Erythroblast (primary cell): ENCODE data around the gene IGF2.

Experiments
- DNase-seq, 2 experiments: peaks; one replicate each; lab custom pipeline; 2025; lab: John Stamatoyannopoulos, UW
- GATA1 ChIP-seq: IDR thresholded peaks from 2 replicates; pipeline ENCODE4 v1.6.1; 2011; ENCODE audit warnings: low read depth, mild to moderate bottlenecking, control low read depth, low read length, moderate library complexity
- POLR2A ChIP-seq: IDR thresholded peaks from 2 replicates; pipeline ENCODE4 v1.6.1; 2011; ENCODE audit warnings: mild to moderate bottlenecking, low read length

IGF2 gene

DNA sequence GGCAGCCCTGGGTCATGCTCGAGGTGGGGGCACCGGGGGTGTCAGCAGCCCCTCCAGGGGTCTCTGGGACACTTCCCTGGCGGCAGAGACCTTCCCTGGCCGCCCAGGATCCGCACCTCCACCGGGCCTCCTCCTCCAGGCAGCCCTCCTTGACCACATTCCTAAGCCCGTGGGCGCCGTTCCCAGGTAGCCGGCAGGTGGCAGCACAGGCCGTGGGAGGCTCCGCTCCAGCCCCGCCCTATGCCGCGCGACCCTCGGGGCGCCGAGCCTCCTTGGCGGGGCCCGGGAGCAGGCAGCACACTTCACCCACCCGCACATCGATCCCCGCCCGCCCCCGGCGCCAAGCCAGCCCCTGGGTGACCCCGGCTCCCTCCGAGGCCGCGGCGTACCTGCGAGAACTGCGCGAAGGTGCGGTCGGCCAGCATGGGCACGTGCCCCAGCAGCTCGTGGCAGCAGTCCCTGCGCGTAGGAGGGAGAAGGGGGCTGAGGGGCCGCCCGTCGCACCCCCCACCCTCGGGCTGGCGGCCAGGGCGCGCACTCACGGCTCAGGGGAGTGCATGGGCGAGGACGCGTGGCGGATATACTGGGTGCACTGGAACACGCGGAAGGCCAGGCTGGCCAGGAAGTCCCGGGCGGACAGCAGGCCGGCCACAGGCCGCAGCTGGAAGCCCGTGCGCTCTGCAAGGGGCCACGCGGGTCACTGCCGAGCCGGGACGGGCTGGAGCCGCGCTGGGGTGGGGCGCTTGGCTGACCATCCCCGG lies 27.1 kb upstream of the IGF2 start:
- peak; percentile 30 to 64 for DNase-seq
- no peak for TF ChIP-seq POLR2A
- no peak for TF ChIP-seq GATA1

DNA sequence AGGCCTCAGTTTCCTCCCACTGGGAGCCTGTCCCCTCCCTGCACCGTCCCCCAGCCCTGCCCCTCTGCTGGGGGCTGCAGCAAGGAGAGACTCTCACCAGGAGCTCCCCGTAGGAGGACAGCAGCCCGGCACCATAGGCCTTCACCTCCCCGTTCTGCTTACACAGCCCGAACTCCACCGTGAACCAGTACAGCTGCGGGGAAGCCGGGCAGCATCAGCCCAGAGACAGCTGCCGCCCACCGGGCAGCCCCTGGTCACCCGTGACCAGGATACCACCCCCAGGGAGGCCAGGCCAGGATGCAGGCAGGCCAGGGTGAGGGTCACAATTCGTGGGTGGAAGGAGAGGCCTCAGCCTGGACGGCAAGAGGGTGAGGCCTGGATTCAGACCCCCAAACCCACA lies 26.4 kb upstream of the IGF2 start:
- TF ChIP-seq POLR2A (no peak), GATA1 (no peak)
- DNase-seq: no peak

DNA sequence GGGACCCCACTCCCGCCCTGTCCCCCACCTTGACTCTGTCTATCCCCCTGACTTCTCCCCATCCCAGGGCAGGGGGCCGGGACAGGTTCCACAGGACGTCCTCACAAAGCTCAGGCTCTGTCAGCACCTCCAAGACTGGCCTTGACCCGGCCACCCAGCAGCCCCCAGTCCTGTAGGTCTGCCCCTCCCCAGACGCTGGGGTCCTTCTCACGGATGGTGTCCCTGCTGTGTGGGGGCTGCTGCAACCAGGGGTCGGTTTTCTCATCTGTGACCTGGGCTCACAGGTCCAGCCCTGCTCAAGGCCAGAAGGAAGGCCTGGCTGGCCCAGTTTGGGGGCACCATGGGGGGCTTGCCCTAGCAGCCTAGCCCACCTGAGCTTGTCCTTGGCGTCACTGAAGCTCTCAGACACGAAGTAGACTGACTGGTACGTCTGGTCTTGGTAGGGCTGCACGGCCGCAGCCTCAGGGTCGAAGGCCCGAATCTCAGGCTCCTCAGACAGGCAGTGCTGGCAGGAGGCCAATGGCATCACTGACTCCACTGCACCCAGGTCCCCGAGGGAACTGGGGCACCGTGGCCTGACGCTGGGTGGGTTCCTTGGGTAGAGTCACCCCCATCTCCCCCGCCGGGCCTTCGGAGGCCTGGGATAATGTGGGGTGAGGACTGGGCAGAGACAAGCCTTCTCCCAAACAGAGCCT lies 25.8 kb upstream of the IGF2 start:
- TF ChIP-seq GATA1: no peak
- no peak for TF ChIP-seq POLR2A

DNA sequence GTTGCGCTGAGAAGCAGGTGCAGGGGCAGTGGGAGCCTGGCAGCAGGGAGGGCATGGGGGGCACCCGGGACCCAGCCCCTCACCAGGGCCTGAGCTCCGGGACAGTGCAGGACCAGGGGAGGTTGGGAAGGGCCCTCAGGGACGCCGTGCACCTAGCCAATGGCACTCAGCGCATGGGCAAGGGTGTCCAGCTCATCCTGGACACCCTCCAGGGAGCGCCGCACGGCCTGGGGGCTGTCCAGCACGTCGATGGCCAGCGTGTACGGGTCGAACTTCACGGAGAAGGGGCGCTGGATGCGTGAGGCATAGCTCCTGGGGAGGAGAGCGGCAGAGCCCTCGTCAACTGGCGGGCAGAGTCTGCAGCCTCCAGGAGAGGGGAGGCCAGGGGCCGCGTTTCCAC lies 24.9 kb upstream of the IGF2 start:
- TF ChIP-seq POLR2A: no peak
- no peak for TF ChIP-seq GATA1
- no peak for DNase-seq

More for the DNA sequence above, 25.8 kb upstream of the IGF2 start:
- DNase-seq: no peak

GRCh38 chr11:2163428-2163978 lies 24.3 kb upstream of the IGF2 start:
- TF ChIP-seq GATA1 (no peak), POLR2A (no peak)
- DNase-seq: no peak

DNA sequence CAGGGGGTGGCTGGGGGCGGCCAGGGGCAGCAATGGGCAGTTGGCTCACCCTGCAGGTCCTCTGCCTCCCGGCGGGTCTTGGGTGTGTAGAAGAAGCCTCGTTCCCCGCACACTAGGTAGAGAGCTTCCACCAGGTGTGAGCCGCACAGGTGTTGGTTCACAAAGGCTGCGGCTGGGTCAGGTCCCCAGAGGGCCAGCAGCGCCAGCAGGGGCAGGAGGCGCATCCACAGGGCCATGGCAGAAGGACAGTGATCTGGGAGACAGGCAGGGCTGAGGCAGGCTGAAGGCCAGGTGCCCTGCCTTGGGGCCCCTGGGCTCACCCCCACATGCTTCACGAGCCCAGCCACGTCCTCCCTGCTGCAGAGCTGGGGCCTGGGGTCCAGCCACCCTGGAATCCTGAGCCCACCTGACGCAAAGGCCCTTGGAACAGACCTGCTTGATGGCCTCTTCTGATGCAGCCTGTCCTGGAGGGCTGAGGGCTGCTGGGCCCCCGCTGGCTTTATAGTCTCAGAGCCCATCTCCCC lies 21.6 kb upstream of the IGF2 start, which contains the start of gene INS:
TSS of gene INS (minus strand) at position 474 of the 524 bp plus-strand sequence. CDS start at position 236, 238 bp downstream.
- no peak for TF ChIP-seq GATA1
- no peak for TF ChIP-seq POLR2A
- DNase-seq: no peak

DNA sequence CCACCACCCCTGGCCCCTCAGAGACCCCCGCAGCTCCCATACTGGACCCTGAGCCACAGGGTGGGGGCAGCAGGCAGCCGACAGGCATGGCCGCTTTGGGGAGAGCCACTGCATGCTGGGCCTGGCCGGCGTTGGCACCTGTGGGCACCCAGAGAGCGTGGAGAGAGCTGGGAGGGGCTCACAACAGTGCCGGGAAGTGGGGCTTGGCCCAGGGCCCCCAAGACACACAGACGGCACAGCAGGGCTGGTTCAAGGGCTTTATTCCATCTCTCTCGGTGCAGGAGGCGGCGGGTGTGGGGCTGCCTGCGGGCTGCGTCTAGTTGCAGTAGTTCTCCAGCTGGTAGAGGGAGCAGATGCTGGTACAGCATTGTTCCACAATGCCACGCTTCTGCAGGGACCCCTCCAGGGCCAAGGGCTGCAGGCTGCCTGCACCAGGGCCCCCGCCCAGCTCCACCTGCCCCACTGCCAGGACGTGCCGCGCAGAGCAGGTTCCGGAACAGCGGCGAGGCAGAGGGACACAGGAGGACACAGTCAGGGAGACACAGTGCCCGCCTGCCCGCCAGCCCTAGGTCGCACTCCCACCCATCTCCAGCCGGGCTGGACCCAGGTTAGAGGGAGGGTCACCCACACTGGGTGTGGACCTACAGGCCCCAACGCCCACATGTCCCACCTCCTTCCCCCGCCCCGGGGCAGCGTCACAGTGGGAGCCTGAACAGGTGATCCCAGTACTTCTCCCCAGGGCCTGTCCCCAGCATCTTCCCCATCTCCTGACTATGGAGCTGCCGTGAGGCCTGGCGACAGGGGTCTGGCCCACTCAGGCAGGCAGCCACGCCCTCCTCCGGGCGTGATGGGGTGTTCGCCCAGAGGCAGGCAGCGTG lies 20.6 kb upstream of the IGF2 start:
- no peak for DNase-seq
- TF ChIP-seq POLR2A: no peak
- TF ChIP-seq GATA1: no peak

GRCh38 chr11:2158966-2159365 lies 19.8 kb upstream of the IGF2 start:
- TF ChIP-seq GATA1: no peak
- TF ChIP-seq POLR2A: no peak
- DNase-seq: no peak

DNA sequence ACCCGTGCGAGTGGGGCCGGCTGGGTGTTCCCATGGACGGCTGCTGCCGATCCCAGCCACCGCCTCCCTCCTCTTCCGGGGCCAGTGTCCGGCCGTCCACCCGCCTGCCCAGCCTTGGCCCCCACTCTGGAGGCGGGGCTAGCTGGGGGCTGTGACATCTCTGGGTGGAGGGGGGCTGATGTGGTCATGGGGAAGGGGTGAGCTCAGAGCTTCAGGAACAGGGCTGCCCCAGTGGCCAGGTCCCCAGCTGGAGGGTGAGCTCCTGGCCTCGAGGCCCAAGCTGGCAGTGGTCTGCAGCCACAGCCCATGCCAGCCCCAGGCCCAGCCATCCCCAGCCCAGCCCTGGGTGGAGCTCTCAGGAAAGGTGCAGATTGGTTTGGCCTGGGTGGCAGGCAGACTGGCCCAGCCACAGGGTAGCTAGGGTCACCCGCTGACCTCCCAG lies 19.1 kb upstream of the IGF2 start:
- no peak for TF ChIP-seq GATA1
- no peak for TF ChIP-seq POLR2A
- DNase-seq: no peak

DNA sequence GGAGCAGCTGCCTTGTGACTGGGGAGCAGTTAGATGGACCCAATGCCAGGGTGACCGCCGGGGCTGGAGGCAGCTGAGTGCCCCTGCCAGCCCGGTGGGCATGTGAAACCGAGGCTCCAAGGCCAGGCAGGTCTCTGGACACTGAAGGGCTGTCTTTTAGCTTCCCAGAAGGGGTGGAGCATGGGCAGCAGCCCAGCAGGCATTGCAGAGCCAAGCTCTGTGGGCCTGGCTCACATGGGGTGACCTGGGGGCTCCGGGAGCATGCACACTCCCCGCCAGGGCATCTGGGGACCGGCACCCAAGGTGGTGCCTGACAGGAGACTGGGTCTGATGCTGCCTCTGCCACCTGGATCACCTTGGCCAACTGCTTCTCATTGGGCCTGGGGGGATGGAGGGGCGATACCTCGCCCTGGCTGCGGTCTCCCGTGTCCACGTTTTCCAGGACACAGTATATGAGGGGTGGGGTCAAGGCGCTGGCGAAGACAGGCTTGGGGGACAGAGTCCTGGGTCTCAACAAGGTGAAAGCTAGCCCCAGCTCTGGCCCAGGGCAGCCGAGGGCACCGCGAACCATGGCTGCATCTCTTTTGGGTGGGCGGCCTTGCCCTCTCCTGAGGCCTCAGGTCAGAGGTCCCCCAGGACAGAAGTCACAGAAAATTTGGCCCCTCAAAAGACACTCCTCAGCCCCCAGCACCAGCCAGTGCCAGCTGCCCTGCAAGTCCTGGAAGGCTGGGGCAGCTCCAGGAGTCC lies 18.3 kb upstream of the IGF2 start:
- DNase-seq: no peak
- TF ChIP-seq POLR2A: no peak
- TF ChIP-seq GATA1: no peak

GRCh38 chr11:2156416-2157182 lies 17.4 kb upstream of the IGF2 start:
- peak; percentile 39 to 60 for DNase-seq
- TF ChIP-seq GATA1: no peak
- TF ChIP-seq POLR2A: no peak

DNA sequence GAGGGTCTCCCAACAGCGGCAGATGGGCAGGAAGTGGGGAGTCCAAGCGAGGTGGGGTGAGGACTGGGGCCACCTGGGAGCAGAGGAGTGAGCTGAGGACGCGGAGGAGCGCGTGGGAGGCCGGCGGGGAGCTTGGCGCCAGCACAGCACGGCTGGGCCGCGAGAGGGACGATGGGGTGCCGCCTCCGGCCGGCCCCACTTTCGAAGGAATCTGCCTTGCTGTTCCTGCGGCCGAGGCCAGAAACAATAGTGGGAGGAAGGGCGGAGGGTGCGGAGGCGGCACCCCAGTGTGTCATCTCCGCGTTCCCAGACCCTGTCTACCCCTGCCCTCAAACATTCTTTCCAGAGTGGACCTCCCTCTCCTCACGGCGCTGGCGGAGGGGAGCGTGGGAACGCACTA lies 16.3 kb upstream of the IGF2 start:
- TF ChIP-seq POLR2A: no peak
- no peak for TF ChIP-seq GATA1
- DNase-seq: no peak
